Measurements from ENCODE around the gene S100A13.

DNA sequence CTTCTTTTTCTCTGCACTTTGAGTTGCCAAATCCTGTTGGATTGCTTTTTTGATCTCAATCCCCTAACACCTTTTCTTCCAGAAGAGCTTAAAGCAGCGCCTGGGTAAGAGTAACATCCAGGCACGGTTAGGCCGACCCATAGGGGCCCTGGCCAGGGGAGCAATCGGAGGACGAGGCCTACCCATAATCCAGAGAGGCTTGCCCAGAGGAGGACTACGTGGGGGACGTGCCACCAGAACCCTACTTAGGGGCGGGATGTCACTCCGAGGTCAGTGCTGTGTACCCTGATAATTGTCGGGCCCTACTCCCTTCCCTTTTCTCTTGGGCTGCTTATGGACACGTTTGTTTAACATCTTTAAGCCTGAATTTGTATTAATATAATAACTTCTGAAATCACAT lies 14.9 kb upstream of the S100A13 start:
- TF ChIP-seq, protein P1, sequence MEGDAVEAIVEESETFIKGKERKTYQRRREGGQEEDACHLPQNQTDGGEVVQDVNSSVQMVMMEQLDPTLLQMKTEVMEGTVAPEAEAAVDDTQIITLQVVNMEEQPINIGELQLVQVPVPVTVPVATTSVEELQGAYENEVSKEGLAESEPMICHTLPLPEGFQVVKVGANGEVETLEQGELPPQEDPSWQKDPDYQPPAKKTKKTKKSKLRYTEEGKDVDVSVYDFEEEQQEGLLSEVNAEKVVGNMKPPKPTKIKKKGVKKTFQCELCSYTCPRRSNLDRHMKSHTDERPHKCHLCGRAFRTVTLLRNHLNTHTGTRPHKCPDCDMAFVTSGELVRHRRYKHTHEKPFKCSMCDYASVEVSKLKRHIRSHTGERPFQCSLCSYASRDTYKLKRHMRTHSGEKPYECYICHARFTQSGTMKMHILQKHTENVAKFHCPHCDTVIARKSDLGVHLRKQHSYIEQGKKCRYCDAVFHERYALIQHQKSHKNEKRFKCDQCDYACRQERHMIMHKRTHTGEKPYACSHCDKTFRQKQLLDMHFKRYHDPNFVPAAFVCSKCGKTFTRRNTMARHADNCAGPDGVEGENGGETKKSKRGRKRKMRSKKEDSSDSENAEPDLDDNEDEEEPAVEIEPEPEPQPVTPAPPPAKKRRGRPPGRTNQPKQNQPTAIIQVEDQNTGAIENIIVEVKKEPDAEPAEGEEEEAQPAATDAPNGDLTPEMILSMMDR (IDR thresholded peaks at IDR 0.05; ENCODE audit: poor library complexity), result no peak
- TF ChIP-seq EZH2 (IDR thresholded peaks at IDR 0.05; ENCODE audit: borderline replicate concordance) (no peak), EZH2phosphoT487 (IDR thresholded peaks at IDR 0.05; ENCODE audit: low read depth, severe bottlenecking, unreplicated experiment) (no peak)
